RPMI8226 (cell line): ENCODE results near the gene IL12RB1.
A peak's percentile ranks its signal among the peaks of the same experiment; 100 is the strongest.

ENCODE experiments used
- DNase-seq: peaks from one replicate; pipeline ENCODE4 v3.0.0-alpha.2; 2015

IL12RB1 gene

GRCh38 chr19:18085702-18086457, 854 bp downstream of the IL12RB1 start:
- DNase-seq, result no peak

- no peak for DNase-seq
These were observed 2.6 kb downstream of the IL12RB1 start for GRCh38 chr19:18083929-18084684.

- peak; percentile 41 for DNase-seq
These were observed 12.5 kb downstream of the IL12RB1 start for GRCh38 chr19:18074192-18074591.

DNA sequence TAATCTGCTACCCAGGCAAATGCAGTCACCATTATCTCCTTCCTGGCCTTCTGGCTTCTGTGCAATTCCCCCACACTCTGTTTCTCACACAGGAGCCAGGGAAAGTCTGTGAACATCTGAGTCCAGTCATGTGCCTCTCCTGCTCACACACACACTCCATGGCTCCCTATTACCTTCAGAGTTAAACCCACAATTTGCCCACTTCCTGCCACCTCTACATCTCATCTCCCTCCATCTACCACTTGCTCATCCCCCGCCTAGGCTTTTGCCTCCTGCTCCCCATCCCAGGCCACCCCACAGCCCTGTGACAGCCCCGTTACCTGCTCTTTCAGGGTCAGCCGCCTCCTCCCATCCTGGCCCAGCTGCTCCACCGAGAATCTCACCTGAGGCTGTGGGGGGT, 13.5 kb downstream of the IL12RB1 start:
- DNase-seq, result no peak

DNA sequence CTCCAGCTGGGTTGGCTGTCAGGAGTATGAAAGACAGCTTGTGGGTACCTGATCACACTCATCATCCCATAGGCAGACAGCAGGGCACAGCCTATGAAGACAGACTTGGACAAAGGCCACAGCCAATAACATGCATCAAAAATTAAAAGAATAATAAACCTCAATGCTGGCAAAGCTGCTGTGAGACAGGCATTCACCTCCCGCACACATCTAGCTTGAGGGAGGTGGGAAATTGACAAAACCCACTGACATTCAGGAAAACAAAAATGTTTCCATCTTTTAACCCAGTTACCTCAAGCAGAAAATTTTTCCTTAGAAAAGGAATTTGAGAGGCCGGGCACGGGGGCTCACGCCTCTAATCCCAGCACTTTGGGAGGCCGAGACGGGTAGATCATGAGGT, 14.4 kb downstream of the IL12RB1 start:
- no peak for DNase-seq

- DNase-seq, result no peak
These were observed 16.6 kb downstream of the IL12RB1 start for GRCh38 chr19:18070181-18070580.

DNA sequence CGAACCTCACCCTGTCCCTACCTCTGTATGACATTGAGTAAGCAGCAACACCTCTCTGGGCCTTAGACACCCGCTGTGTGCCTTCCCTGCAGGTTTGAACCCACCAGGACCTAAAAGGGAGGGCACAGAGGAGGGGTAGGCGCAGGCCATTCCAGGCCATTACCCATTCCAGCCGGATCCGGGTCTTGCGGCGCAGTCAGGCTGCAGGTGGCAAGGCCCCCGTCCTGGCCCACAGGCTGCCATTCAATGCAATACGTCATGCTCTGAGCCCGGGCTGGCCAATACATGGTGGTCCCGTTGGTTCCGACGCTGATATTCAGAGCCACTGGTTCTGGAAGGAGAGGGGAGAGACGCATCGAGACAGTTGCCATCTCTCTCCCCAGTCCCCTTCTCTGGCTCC, 17.4 kb downstream of the IL12RB1 start:
- no peak for DNase-seq

DNA sequence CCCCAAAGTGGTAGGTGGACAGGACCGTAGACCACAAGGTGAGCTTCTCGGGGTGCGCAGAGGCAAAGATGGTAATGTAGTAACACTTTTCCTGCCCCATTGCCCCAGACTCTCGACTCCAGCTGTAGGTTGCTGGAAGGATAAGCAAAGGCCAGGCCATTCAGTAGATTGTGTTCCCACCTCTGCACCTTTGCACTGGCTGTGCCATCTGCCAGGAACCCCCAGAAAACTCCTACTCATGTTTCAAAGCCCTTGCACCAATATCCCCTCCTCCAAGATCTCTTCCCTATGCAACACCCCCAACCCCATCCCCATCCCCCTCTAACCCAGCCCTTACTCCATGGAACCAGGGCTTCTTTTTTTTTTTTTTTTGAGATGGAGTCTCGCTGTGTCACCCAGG, 18.3 kb downstream of the IL12RB1 start:
- DNase-seq, result no peak

- no peak for DNase-seq
These were observed 21.6 kb downstream of the IL12RB1 start for GRCh38 chr19:18065173-18065495.

GRCh38 chr19:18063463-18063862, 23.3 kb downstream of the IL12RB1 start:
- no peak for DNase-seq

DNA sequence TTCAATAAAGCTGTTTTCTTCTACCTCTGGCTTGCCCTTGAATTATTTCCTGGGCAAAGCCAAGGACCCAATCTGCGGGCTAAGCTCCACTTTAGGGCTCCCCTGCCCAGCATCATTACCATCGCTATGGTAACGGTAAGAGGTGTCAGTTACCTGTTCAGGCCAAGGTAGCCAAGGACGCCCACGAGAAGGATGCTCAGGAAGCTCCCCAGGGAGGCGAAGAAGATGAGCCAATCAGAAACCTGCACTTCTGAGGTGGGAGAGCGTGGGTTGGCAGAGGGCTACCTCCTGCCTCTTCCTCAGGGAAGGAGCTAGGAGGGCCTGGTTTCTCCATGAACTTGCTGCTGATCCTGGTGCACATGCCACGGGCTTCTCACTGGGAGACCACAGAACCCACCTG, 24.7 kb downstream of the IL12RB1 start:
- DNase-seq, result no peak

- no peak for DNase-seq
These were observed 26.3 kb downstream of the IL12RB1 start for GRCh38 chr19:18060472-18060871.

DNA sequence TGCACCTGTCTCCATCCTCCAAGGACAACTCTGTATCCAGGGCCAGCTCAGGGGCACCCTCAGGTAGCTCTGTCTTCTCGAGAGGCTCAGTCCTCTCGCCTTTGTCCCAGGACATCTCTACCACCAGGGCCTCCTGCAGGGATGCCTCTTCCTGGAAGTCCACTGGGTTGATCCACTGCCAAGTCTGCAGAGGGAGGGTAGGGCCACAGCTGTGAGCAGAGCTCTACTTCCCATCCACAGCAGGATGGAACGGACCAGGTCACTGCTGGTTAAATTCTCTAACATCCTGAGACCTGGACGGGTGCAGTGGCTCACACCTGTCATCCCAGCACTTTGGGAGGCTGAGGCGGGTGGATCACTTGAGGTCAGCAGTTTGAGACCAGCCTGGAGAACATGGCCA, 26.8 kb downstream of the IL12RB1 start:
- no peak for DNase-seq

GRCh38 chr19:18059297-18059696, 27.4 kb downstream of the IL12RB1 start:
- DNase-seq, result no peak

GRCh38 chr19:18058208-18059009, 28.3 kb downstream of the IL12RB1 start:
- DNase-seq, result peak; percentile 78

- DNase-seq, result no peak
These were observed 29.2 kb downstream of the IL12RB1 start for GRCh38 chr19:18057557-18057956.

GRCh38 chr19:18055967-18056366, 30.8 kb downstream of the IL12RB1 start:
- no peak for DNase-seq

DNA sequence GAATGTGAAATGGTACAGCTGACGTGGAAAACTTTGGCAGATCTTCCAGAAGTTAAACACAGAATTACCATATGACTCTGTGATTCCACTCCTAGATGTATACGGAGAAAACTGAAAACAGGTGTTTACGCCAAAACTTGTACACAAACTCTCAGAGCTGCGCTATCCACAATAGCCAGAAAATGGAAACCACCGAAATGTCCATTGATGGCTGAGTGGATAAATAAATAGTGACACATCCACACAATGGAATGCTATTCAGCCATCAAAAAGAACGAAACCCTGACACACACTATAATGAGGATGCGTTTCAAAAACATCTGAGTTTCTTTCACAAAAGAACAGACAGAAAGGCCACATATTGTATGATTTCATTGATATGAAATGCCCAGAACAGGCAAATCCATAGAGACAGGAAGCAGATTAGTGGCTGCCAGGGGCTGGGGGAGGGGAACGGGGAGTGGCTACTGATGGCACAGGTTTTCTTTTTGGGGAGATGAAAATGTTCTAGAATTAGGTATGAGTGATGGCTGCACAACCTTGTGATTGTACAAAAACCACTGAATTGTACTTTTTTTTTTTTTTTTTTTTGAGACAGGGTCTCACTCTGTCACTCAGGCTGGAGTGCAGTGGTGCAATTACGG, 33.0 kb downstream of the IL12RB1 start:
- no peak for DNase-seq

- no peak for DNase-seq
These were observed 34.8 kb downstream of the IL12RB1 start for GRCh38 chr19:18051887-18052286.

- no peak for DNase-seq
These were observed 37.3 kb downstream of the IL12RB1 start for GRCh38 chr19:18049385-18049784.

DNA sequence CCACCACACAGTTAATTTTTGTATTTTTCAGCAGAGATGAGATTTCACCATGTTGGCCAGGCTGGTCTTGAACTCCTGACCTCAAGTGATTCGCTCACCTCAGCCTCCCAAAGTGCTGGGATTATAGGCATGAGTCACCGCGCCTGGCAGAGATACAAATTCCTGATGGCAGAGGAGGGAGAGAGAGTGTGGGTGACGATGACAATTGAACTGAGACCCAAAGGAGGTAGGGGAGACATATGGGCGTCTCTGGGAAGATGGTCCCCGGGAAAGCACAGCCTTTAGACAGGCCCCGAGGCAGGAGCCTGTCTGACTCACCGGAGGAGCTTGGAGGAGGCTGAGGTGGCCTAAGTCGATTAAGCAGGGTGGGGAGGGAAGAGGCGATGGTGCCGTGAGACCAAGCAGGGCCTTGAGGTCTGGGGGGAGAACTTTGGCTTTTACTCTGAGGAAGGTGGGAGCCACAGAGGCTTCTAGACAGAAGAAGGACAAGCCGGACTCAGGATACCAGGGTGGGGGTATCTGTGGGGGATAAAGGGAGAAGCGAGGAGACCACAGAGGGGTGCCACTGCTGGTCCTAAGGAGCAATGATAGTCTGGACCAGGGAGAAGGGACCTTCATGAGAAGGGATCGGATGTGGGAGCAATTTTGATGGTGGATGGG, 40.5 kb downstream of the IL12RB1 start:
- no peak for DNase-seq

DNA sequence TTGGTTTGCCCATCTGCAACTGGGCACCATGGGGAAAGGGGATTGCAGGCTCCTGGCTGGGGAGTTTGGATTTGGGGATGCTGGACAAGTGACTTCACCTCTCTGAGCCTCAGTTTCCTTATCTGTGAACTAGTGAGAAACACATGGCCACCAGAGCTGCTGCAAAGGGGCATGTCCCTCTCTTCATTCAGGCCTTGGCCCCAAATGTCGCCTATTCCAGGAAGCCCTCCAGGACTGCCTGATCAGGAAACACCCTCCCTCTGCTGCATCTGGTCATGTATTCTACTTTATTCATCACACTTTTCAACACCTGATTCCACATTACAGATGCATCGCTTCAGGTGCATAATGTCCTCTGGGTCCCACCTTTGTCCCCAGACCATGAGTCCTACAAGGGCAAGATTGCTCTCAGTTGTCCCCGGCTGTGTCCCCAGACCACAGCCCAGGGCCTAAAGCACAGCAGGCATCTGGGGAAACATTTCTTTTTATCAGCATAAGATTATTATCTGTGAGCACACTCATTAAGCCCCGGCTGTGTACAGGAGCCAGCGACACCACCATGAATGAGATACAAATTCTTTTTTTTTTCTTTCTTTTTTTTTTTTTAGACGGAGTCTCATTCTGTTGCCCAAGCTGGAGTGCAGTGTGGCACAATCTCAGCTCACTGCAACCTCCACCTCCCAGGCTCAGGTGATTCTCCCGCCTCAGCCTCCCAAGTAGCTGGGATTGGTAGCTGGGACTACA, 41.3 kb downstream of the IL12RB1 start:
- DNase-seq, result no peak
